IMR-90 (cell line): ENCODE results near the gene RERE. TPM values are rescaled to one million over a fixed set of nuclear protein-coding genes. Genes with fewer than 3 reads are reported as not detected.
A peak's percentile ranks its signal among the peaks of the same experiment; 100 is the strongest.

Experiments
- ATAC-seq: fragments of 200-7000 bp; cut with Tn5 transposase; 2 replicates; pipeline ENCODE4 v1.9.1; 2020; ENCODE audit warnings: low read depth, mild to moderate bottlenecking, moderate library complexity
- BruUV-seq: library from RNA; stranded (reverse); fragments of 400-500 nt; replicated peaks from 2 replicates; lab custom pipeline; 2021; lab: Mats Ljungman, UMichigan
- CTCF ChIA-PET: fragments of 300-600 bp; formaldehyde crosslinking; extraction: SDS; loops from one replicate; lab custom pipeline; 2021; ENCODE audit warnings: antibody characterized with exemption; lab: Yijun Ruan, JAX
- POLR2A ChIA-PET: fragments of 300-600 bp; sonication (Branson Sonifier 250); formaldehyde crosslinking; loops from one replicate; lab custom pipeline; 2022; ENCODE audit warnings: antibody characterized with exemption; ENCODE audit not compliant: unreplicated experiment; lab: Charles Lee
- DNase-seq: peaks from one replicate; pipeline ENCODE4 v3.0.0; 2013
- H2AFZ ChIP-seq: replicated peaks from 2 replicates; pipeline ENCODE3; 2013; ENCODE audit warnings: low read length, mild to moderate bottlenecking; ENCODE audit not compliant: poor library complexity
- H2AK5ac ChIP-seq: 2 replicates; pipeline ENCODE4 v1.6.1; 2013; ENCODE audit warnings: low read depth, low read length, inconsistent platforms
- H2AK9ac ChIP-seq: replicated peaks from 2 replicates; pipeline ENCODE3; 2013; ENCODE audit warnings: mild to moderate bottlenecking, low read depth, low read length, moderate library complexity; ENCODE audit not compliant: poor library complexity
- H2BK120ac ChIP-seq: 2 replicates; pipeline ENCODE4 v1.6.1; 2013; ENCODE audit warnings: low read depth, low read length, inconsistent platforms
- H2BK15ac ChIP-seq: 3 replicates; pipeline ENCODE4 v1.6.1; 2013; ENCODE audit warnings: low read depth, low read length, inconsistent platforms
- H2BK20ac ChIP-seq: 2 replicates; pipeline ENCODE4 v1.6.1; 2013; ENCODE audit warnings: low read depth, mild to moderate bottlenecking, inconsistent platforms, low read length, moderate library complexity
- H2BK5ac ChIP-seq: 2 replicates; pipeline ENCODE4 v1.6.1; 2013; ENCODE audit warnings: mild to moderate bottlenecking, low read depth, low read length, inconsistent platforms; ENCODE audit not compliant: poor library complexity, severe bottlenecking
- H3K14ac ChIP-seq: replicated peaks from 2 replicates; pipeline ENCODE4 v1.6.1; 2013; ENCODE audit warnings: low read depth, low read length, inconsistent platforms
- H3K18ac ChIP-seq: 2 replicates; pipeline ENCODE4 v1.6.1; 2013; ENCODE audit warnings: low read depth, low read length, control low read depth
- H3K23ac ChIP-seq: 2 replicates; pipeline ENCODE4 v1.6.1; 2013; ENCODE audit warnings: low read depth, low read length, inconsistent platforms
- H3K27ac ChIP-seq: 2 replicates; pipeline ENCODE4 v1.5.1; 2013; ENCODE audit warnings: mild to moderate bottlenecking, control low read depth, low read length; ENCODE audit not compliant: insufficient read depth
- H3K27me3 ChIP-seq: 2 replicates; pipeline ENCODE4 v1.6.1; 2013; ENCODE audit warnings: low read length; ENCODE audit not compliant: control insufficient read depth, insufficient read depth
- H3K36me3 ChIP-seq: 2 replicates; pipeline ENCODE4 v1.6.1; 2013; ENCODE audit warnings: low read length, mixed read lengths; ENCODE audit not compliant: control insufficient read depth, insufficient read depth
- H3K4ac ChIP-seq: 2 replicates; pipeline ENCODE4 v1.6.1; 2013; ENCODE audit warnings: low read depth, low read length, inconsistent platforms
- H3K4me1 ChIP-seq: 2 replicates; pipeline ENCODE4 v1.6.1; 2013; ENCODE audit warnings: low read length, mixed read lengths; ENCODE audit not compliant: control insufficient read depth, insufficient read depth
- H3K4me2 ChIP-seq: 2 replicates; pipeline ENCODE4 v1.6.1; 2013; ENCODE audit warnings: low read depth, mild to moderate bottlenecking, control low read depth, low read length, moderate library complexity
- H3K4me3 ChIP-seq: 2 replicates; pipeline ENCODE4 v1.5.1; 2013; ENCODE audit warnings: low read depth, mild to moderate bottlenecking, control low read depth, low read length, moderate library complexity; ENCODE audit not compliant: insufficient read depth
- H3K56ac ChIP-seq: 2 replicates; pipeline ENCODE4 v1.6.1; 2013; ENCODE audit warnings: low read length, inconsistent platforms; ENCODE audit not compliant: insufficient read depth; ENCODE audit errors: extremely low read depth
- H3K79me1 ChIP-seq, 2 experiments: 2 replicates each; pipeline ENCODE4 v1.6.1; 2013; ENCODE audit warnings: low read length in 2 of 2, inconsistent platforms in 1 of 2, low read depth in 1 of 2
- H3K9ac ChIP-seq: 2 replicates; pipeline ENCODE4 v1.6.1; 2013; ENCODE audit warnings: low read depth, low read length, control low read depth
- H3K9me1 ChIP-seq: 2 replicates; pipeline ENCODE4 v1.6.1; 2013; ENCODE audit warnings: low read length, inconsistent platforms; ENCODE audit not compliant: insufficient read depth
- H3K9me3 ChIP-seq: 2 replicates; pipeline ENCODE4 v1.6.1; 2013; ENCODE audit warnings: low read length; ENCODE audit not compliant: control insufficient read depth, insufficient read depth
- H4K20me1 ChIP-seq: 2 replicates; pipeline ENCODE4 v1.6.1; 2013; ENCODE audit warnings: low read length, inconsistent platforms; ENCODE audit not compliant: insufficient read depth
- H4K5ac ChIP-seq: 2 replicates; pipeline ENCODE4 v1.6.1; 2013; ENCODE audit warnings: mild to moderate bottlenecking, low read depth, low read length, control low read depth
- H4K8ac ChIP-seq, 2 experiments: 2 replicates each; pipeline ENCODE4 v1.6.1; 2013; ENCODE audit warnings: low read depth in 2 of 2, low read length in 2 of 2, control low read depth in 1 of 2, inconsistent platforms in 1 of 2
- H4K91ac ChIP-seq: 2 replicates; pipeline ENCODE4 v1.6.1; 2013; ENCODE audit warnings: low read depth, low read length, inconsistent platforms; ENCODE audit not compliant: insufficient read depth
- ELK1 ChIP-seq: fragments of 150-350 bp; IDR thresholded peaks from 2 replicates; pipeline ENCODE4 v1.6.1; 2016; ENCODE audit warnings: low read depth, mild to moderate bottlenecking, low read length, moderate library complexity, borderline replicate concordance
- MAFK ChIP-seq: IDR thresholded peaks from 2 replicates; pipeline ENCODE4 v1.6.1; 2012; ENCODE audit warnings: low read depth, low read length, improper control_type of control experiment
- WGBS, 2 experiments: methylation state at CpG; one replicate each; pipeline versions ENCODE4 v1.1.5 to v1.1.7; 2013; ENCODE audit warnings: missing lambda C conversion rate in 2 of 2; ENCODE audit not compliant: insufficient read length in 1 of 2; ENCODE audit errors: extremely low coverage in 2 of 2; 5-methylcytosine and 5-hydroxymethylcytosine counted together
- dilution Hi-C: fragments of 300-500 bp; cut with HindIII; formaldehyde crosslinking; loops from one replicate; pipeline ENCODE4 v1.14.3; 2018; ENCODE audit warnings: low sequenced_read_pairs; ENCODE audit not compliant: unreplicated experiment
- in situ Hi-C: fragments of 300-500 bp; cut with MboI; formaldehyde crosslinking; loops from 3 replicates; pipeline ENCODE4 v1.14.3; 2019; ENCODE audit warnings: low sequenced_read_pairs, inconsistent platforms, mixed read lengths
- intact Hi-C: fragments of 100-400 bp; cut with micrococcal nuclease; formaldehyde crosslinking; loops from 2 replicates; pipeline ENCODE4 v1.10.0; 2022
- polyA plus RNA-seq, 3 experiments: library from polyadenylated mRNA; depleted of rRNA; stranded (reverse); fragments of >200 nt; gene quantifications; 2 replicates each; pipeline ENCODE4 v1.2.3, GENCODE V29; 2012; ENCODE audit warnings: low replicate concordance in 1 of 3
- total RNA-seq: library from RNA; depleted of rRNA; stranded (reverse); fragments of >200 nt; gene quantifications from 2 replicates; pipeline ENCODE4 v1.2.3, GENCODE V29; 2012

Gene RERE
- total and polyA plus RNA-seq, 2 of the 4 experiments (the other 2 are of a cell fraction): 11.5 to 25.1 TPM

GRCh38 chr1:8717148-8717547 lies 100.3 kb downstream of the RERE start:
- DNase-seq: no peak
- CTCF ChIA-PET: interaction anchor here (1.8 kb wide), 1 partner anchor 132 kb away, joined by 7 read pairs; no protein-coding TSS in a partner anchor
- dilution Hi-C loops (no loop called here), intact Hi-C loops (no loop called here), in situ Hi-C loops (loop anchor here (25.0 kb wide), 1 partner anchor 730 kb away; no protein-coding TSS in a partner anchor)
- H3K9me3 ChIP-seq: no peaks in the 10 kb centered on the region
- no CpG with 5 or more reads among the region's 3 CpGs for WGBS, 2 experiments
- peak overlapping the region in 1 of 2 experiments; percentile 22; a peak in 3 of 4 replicates for H4K8ac ChIP-seq
- peak overlapping the region; percentile 2; the same call in 1 of the 2 replicates for H3K4me2 ChIP-seq
- peaks cover 22% of the 10 kb centered on the region for H3K4me1 ChIP-seq
- no peaks in the 10 kb centered on the region for H3K27me3 ChIP-seq
- POLR2A ChIA-PET: no interaction called here
- no peak overlapping the region for H3K56ac ChIP-seq
- peaks cover 19 to 51% of the 10 kb centered on the region in 2 experiments for H3K79me1 ChIP-seq
- BruUV-seq: no TSS peak
- H3K4me3 ChIP-seq: no peak overlapping the region
- H3K18ac ChIP-seq: peak overlapping the region; percentile 92; the same call in 1 of the 2 replicates
- H4K20me1 ChIP-seq: peaks cover 3% of the 10 kb centered on the region; the same call in 1 of the 2 replicates
- H3K4ac ChIP-seq: peak overlapping the region; percentile 38; the same call in 1 of the 2 replicates
- H3K9ac ChIP-seq: no peak overlapping the region
- TF ChIP-seq MAFK (peak; percentile 40; the same call in 1 of the 2 replicates), ELK1 (no peak)
- no peak overlapping the region for H2AK5ac ChIP-seq
- no peak for ATAC-seq
- peak overlapping the region; percentile 67 for H2BK120ac ChIP-seq
- H3K23ac ChIP-seq: peak overlapping the region; percentile 80; the same call in 1 of the 2 replicates
- peak overlapping the region; percentile 78 for H2BK5ac ChIP-seq
- no peak overlapping the region for H2AK9ac ChIP-seq
- peak overlapping the region; percentile 67; the same call in 1 of the 2 replicates for H4K5ac ChIP-seq
- peaks cover 3% of the 10 kb centered on the region; the same call in 1 of the 2 replicates for H3K9me1 ChIP-seq
- no peak overlapping the region; the same call in 1 of the 2 replicates for H3K14ac ChIP-seq
- peak overlapping the region; percentile 11; the same call in 1 of the 3 replicates for H2BK15ac ChIP-seq
- peak overlapping the region; percentile 52; the same call in 1 of the 2 replicates for H2BK20ac ChIP-seq
- no peak overlapping the region for H4K91ac ChIP-seq
- no peaks in the 10 kb centered on the region for H3K36me3 ChIP-seq
- H3K27ac ChIP-seq: no peak overlapping the region
- H2AFZ ChIP-seq: no peak overlapping the region
